Motor neuron (in vitro differentiated cells): ENCODE measurements around the gene SH3GL3. TPM values are rescaled to one million over a fixed set of nuclear protein-coding genes. Genes with fewer than 3 reads are reported as not detected.

ENCODE experiments used
- ATAC-seq, 8 experiments: fragments of 200-7000 bp; cut with Tn5 transposase; replicated peaks in 6 of 8; 2 replicates each; pipeline ENCODE4 v1.8.0; 2021; ENCODE audit warnings: mild to moderate bottlenecking in 8 of 8, moderate library complexity in 8 of 8
- H3K27ac ChIP-seq, 2 donors: fragments of 250-450 bp; sonication (Bioruptor Pico); 2 replicates each; pipeline ENCODE4 v1.9.0; 2021; ENCODE audit warnings: antibody characterized with exemption in 2 of 2, mild to moderate bottlenecking in 2 of 2, moderate library complexity in 1 of 2
- H3K4me1 ChIP-seq, 2 donors: fragments of 250-450 bp; sonication (Bioruptor Pico); replicated peaks in 1 of 2; 2 replicates each; pipeline ENCODE4 v1.6.1; 2021; ENCODE audit warnings: antibody characterized with exemption in 2 of 2, mild to moderate bottlenecking in 2 of 2, moderate library complexity in 1 of 2
- H3K4me3 ChIP-seq, 5 donors: fragments of 250-450 bp; sonication (Bioruptor Pico); 2 replicates each; pipeline ENCODE4 v1.9.0; 2021; ENCODE audit warnings: antibody characterized with exemption in 5 of 5, mild to moderate bottlenecking in 5 of 5, moderate library complexity in 4 of 5
- WGBS, 10 experiments: fragments of 450-650 bp; shearing (Covaris generic); methylation state at CpG; one replicate each; pipeline ENCODE4 v1.0.0; 2022; 5-methylcytosine and 5-hydroxymethylcytosine counted together
- in situ Hi-C, 9 experiments: fragments of 400-800 bp; cut with MboI; loops; one replicate each; pipeline ENCODE4 v1.15.0; 2021; ENCODE audit warnings: low sequenced_read_pairs in 9 of 9, low pct_unique_long_range_greater_than_20kb in 2 of 9; ENCODE audit not compliant: unreplicated experiment in 9 of 9
- total RNA-seq, 8 experiments: library from RNA; unstranded; fragments of 300-600 nt; gene quantifications; 2 replicates each; pipeline versions ENCODE4 v1.2.3 to v1.2.4, GENCODE V29; 2022

The SH3GL3 gene
- total RNA-seq, 8 experiments from 2014 or later: 3.7 to 22.6 (median 10.5) TPM

DNA sequence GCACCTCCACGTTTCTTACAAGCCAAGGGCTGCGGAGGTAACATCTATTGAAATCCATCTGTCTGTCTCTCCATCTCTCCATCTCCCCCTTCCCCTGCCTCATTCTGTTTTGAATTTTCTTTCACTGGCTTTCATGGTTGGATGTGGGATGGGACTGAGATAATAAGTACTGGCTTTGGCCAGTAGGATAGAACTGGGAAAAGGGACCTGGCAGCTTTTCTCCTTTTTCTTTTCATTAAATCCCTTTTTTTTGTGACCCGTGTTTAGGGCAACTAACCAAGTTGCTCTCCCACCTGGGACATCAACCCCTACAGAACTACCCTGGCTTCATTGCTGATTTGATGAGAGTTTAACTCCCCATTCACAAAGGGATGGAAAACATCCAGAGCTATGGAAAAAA lies 139.9 kb downstream of the SH3GL3 start:
- H3K4me1 ChIP-seq: peaks cover 2 to 16% of the 10 kb centered on the region in 2 donors
- in situ Hi-C loops: no loop called here
- no peak for ATAC-seq
- no peak overlapping the region for H3K4me3 ChIP-seq
- WGBS, 10 experiments: 22 to 80% (median 54%) methylated on average over 1 to 3 of the region's 3 CpGs; no CpG with 5 or more reads in 3 of the 10 experiments
- no peak overlapping the region for H3K27ac ChIP-seq

DNA sequence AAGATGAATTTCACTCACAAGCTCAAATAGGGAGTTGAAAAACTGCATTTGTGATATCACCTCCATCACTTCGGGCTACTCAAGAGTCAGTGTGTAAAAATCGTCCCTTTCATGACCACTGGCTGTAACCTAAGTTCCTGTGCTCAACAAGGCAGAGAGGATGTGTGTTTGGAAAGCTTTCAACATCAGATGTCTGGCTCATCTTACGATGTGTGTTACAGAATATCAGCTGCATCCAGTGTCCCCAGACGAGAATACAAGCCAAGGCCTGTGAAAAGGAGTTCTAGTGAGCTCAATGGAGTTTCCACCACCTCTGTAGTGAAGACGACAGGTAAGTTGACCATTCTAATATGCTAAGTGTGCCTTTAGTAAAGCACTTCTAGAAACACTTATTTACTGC lies 141.3 kb downstream of the SH3GL3 start:
- in situ Hi-C loops: no loop called here
- H3K27ac ChIP-seq: no peak overlapping the region
- H3K4me1 ChIP-seq: peaks cover 2 to 16% of the 10 kb centered on the region in 2 donors
- no peak overlapping the region for H3K4me3 ChIP-seq
- 7 to 91% (median 67%) methylated on average over 1 to 5 of the region's 5 CpGs; no CpG with 5 or more reads in 3 of the 10 experiments for WGBS, 10 experiments
- no peak for ATAC-seq

DNA sequence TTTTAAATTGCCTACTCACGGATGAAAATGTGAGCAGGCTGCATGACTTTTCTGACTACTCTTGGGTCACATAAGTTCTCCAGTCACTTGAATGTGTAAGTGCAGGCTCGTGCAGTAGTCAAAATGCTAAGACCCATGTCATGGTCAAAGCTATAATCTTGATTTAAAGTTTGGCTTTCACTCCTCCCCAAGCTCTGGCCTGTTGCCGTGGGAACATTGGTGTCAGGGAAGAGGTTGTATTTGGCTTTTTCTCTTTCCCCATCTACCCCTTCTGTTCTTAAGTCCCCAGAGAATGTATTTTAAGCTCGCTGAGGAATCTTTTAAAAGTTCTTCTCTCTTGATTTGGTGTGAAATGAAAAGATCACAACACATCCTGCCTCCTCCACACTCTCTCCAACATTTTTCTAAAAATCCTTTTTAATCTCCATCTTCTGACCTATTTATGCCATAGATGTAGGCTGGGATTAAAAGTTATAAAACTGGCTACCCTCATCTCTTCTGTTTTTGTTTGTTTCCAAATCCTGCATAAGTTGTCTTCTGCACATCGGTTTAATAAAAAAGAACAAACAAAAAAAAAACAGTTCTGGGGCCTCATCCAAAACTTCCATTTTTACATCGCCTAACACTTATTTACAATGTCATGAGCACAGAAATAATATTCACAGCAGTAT lies 145.4 kb downstream of the SH3GL3 start:
- in situ Hi-C loops: no loop called here
- no peak overlapping the region for H3K4me3 ChIP-seq
- peak in 2 of 8 experiments; percentile 35 to 49 for ATAC-seq
- no peak overlapping the region for H3K27ac ChIP-seq
- WGBS, 10 experiments: 15 to 86% (median 63%) methylated on average over 1 to 6 of the region's 6 CpGs
- H3K4me1 ChIP-seq: no peaks in the 10 kb centered on the region

DNA sequence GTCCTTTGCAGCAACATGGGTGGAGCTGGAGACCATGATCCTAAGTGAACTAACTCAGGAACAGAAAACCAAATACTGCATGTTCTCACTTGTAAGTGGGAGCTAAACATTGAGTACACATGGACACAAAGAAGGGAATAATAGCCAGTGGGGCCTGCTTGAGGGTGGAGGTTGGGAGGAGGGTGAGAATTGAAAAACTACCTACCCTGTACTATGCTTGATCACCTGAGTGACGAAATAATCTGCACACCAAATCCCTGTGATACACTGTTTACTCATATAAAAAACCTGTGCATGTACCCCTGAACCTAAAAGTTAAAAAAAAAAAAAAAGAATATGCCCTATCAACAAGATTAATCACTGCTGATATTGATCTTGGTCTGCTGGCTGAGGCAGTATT lies 148.1 kb downstream of the SH3GL3 start:
- 11 to 100% (median 83%) methylated on average over 1 of the region's 1 CpG; no CpG with 5 or more reads in 3 of the 10 experiments for WGBS, 10 experiments
- ATAC-seq: no peak
- no peak overlapping the region for H3K27ac ChIP-seq
- in situ Hi-C loops: no loop called here
- no peak overlapping the region for H3K4me3 ChIP-seq
- H3K4me1 ChIP-seq: no peaks in the 10 kb centered on the region

DNA sequence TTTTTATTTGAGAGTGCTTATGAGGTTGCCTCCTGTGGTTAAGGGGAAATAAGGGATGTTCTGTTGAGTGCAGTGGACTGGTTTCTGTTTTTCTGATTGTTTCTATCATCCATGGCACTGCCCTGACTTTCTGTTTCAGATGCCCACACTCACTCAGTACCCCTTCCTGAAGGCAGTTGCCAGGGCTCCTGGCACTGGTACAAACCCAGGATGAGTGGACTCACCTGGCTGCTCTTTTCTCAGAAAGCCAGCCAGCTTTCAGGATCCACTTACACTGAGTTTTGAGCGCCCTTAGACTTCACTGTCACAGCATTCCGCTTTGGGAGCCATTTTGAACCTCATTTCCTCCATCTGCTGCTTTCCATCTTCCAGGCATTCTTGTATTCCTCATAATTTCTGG lies 150.9 kb downstream of the SH3GL3 start:
- in situ Hi-C loops: no loop called here
- no peak overlapping the region for H3K4me3 ChIP-seq
- ATAC-seq: no peak
- H3K4me1 ChIP-seq: no peaks in the 10 kb centered on the region
- 17 to 100% (median 81%) methylated on average over 1 to 2 of the region's 2 CpGs; no CpG with 5 or more reads in 3 of the 10 experiments for WGBS, 10 experiments
- no peak overlapping the region for H3K27ac ChIP-seq

DNA sequence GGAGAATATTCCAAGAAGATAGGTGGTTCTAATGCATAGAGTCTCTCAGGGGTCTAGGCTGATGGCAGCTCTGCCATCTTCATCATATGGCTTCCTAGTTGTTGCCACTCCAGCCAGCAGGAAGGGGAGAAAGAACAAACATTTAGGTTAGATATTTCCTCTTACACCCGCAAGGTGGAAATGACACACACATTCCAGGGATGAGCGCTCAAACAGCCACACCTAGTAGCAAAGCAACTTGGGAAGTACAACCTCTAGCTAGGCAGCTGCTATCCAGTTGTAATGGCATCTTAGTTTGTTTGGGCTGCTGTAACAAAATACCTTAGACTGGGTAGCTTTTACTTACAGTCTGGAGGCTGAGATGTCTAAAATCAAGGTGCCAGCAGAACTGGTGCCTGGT lies 154.9 kb downstream of the SH3GL3 start:
- in situ Hi-C loops: no loop called here
- WGBS, 10 experiments: 31 to 100% (median 90%) methylated on average over 1 to 2 of the region's 2 CpGs; no CpG with 5 or more reads in 2 of the 10 experiments
- peak in 1 of 8 experiments; percentile 39 for ATAC-seq
- no peaks in the 10 kb centered on the region for H3K4me1 ChIP-seq
- H3K4me3 ChIP-seq: no peak overlapping the region
- no peak overlapping the region for H3K27ac ChIP-seq

DNA sequence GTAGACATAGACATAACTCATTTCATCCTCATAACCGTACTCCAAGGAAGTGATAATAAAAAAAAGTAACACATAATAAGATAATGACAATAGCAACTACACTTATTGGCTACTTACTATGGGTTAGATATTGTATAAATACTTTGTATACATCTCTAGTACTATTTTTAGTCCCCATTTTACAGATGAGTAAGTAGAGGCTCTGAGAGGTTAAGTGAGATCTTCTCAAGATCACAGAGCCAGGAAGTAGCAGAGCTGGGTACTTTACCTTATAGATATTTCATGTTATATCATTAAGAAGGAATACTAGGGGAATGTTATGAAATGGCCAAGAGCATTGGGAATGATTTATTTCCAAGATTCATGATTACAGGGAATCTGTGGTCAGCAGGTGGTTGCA lies 157.4 kb downstream of the SH3GL3 start:
- in situ Hi-C loops: no loop called here
- 40 to 100% (median 83%) methylated on average over 1 of the region's 1 CpG; no CpG with 5 or more reads in 1 of the 10 experiments for WGBS, 10 experiments

DNA sequence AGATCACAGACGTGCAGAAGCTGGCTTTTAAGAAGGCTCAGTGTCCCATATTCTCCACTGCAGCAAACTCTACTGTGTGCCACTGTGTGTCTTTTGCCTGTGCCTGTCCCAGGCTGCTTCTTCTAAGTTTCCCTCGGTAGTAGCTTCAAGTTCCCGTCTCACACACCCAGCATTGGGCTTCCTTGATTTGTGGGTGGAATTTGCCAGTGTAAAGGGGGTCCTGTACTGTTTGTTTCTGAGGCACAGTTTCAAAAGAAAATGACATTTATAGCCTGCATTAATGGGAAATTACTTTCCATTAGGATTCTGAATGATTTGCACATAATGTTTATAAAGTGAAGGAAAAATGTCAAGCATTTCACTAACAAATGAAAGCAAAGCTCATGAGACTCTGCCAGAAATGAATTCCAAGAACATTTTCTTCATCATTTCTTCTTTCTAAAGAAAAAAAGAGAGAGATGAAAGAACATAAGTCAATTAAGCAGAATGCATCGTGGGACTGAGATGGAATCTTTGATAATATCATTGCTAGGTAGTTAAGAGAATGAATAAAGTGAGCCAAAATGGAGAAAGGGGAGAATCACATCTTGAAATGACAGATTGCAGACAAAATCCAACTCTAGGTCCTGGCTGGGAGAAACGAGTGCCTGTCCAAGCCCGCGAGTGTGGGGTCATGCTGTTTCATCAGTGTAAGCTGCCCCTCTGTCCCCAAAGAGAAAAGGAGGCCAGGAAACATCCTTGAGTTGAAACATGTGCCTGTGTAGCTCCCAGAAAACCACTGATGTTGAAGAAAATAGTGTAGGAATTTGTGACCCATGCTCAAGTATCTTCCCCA lies 158.2 kb downstream of the SH3GL3 start:
- no peak for ATAC-seq
- H3K4me1 ChIP-seq: no peaks in the 10 kb centered on the region
- H3K27ac ChIP-seq: no peak overlapping the region
- in situ Hi-C loops: no loop called here
- 16 to 88% (median 59%) methylated on average over 1 to 6 of the region's 7 CpGs for WGBS, 10 experiments
- no peak overlapping the region for H3K4me3 ChIP-seq

More for the DNA sequence above, 157.4 kb downstream of the SH3GL3 start:
- no peaks in the 10 kb centered on the region for H3K4me1 ChIP-seq
- no peak overlapping the region for H3K27ac ChIP-seq
- H3K4me3 ChIP-seq: no peak overlapping the region
- ATAC-seq: no peak

DNA sequence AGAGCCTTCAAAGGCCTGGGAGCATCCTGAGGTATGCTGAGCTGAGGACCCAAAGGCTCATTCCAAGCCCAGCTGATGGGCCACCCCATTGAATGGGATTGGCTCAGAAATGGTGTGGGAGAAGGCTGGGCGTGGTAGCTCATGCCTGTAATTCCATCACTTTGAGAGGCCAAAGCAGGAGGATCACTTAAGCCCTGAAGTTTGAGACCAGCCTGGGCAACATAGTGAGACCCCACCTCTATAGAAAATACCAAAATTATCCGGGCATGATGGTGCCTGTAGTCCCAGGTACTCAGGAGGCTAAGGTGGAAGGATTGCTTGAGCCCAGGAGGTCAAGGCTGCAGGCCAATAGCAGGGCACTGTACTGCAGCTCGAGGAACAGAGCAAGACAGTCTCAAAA lies 163.0 kb downstream of the SH3GL3 start:
- no peak overlapping the region for H3K4me3 ChIP-seq
- 17 to 100% (median 40%) methylated on average over 1 to 3 of the region's 3 CpGs; no CpG with 5 or more reads in 1 of the 10 experiments for WGBS, 10 experiments
- in situ Hi-C loops: no loop called here
- H3K4me1 ChIP-seq: no peaks in the 10 kb centered on the region
- H3K27ac ChIP-seq: no peak overlapping the region
- ATAC-seq: no peak

DNA sequence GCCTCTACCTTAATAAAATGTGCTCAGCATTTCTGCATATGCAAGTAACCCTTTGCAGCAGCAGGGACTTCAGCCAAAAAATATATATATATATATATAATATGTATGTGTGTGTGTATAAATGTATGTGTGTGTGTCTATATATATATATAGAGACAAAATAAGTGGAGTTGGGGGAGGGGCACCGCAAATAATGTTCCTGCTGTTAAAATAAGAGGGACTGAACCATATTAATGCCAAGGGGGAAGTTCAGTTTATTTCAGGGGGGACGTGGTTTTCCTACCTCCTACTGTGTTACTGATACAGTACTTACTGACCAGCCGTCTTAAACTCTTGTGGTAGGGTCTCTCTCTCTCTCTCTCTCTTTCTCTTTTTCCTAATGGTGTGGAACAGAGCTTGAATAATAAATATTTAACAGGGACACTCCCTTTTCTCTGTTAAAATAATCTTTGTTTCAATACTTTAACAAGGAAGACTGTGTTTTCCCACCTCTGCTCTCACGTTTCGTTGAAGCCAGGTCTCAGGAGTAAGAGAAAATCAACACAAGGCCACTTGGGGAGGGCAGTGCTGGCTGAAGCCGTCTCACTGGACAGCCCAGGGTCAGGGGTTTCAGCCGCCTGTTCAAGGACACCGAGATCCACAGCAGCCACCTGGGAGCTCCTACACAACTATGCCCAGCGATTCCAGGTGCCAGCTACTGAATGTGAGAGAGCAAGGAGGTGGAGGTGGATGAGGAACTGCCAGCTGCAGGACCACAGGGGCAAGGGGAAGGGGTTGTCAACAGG lies 164.0 kb downstream of the SH3GL3 start:
- Histone ChIP-seq H3K4me1 (no peaks in the 10 kb centered on the region), H3K27ac (no peak overlapping the region), H3K4me3 (no peak overlapping the region)
- peak in 1 of 8 experiments; percentile 29 for ATAC-seq
- 9 to 90% (median 60%) methylated on average over 1 to 6 of the region's 9 CpGs; no CpG with 5 or more reads in 3 of the 10 experiments for WGBS, 10 experiments
- in situ Hi-C loops: no loop called here

DNA sequence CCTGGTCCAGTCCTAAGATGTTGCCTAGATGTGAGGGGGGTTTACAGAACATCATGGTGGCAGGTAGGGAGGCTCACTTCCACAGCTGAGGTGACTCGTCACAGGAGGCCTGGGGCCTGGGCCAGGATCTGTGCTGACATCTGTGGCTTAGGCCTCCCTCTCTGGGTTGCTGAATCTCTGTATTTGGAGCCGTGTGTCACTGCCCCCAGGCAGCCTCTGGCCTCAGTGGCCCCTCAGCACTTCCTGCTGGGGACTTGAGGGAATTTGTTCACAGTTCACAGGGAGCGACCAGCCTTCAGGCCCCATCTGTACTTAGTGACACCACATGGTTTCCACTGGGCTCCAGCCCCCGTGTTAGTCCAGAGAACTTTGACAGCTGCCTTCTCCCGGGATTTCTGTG lies 165.1 kb downstream of the SH3GL3 start:
- 0 to 100% (median 45%) methylated on average over 1 to 2 of the region's 5 CpGs; no CpG with 5 or more reads in 4 of the 10 experiments for WGBS, 10 experiments
- H3K27ac ChIP-seq: no peak overlapping the region
- in situ Hi-C loops: no loop called here
- no peak overlapping the region for H3K4me3 ChIP-seq
- H3K4me1 ChIP-seq: no peaks in the 10 kb centered on the region
- peak in 2 of 8 experiments; percentile 3 to 52 for ATAC-seq

DNA sequence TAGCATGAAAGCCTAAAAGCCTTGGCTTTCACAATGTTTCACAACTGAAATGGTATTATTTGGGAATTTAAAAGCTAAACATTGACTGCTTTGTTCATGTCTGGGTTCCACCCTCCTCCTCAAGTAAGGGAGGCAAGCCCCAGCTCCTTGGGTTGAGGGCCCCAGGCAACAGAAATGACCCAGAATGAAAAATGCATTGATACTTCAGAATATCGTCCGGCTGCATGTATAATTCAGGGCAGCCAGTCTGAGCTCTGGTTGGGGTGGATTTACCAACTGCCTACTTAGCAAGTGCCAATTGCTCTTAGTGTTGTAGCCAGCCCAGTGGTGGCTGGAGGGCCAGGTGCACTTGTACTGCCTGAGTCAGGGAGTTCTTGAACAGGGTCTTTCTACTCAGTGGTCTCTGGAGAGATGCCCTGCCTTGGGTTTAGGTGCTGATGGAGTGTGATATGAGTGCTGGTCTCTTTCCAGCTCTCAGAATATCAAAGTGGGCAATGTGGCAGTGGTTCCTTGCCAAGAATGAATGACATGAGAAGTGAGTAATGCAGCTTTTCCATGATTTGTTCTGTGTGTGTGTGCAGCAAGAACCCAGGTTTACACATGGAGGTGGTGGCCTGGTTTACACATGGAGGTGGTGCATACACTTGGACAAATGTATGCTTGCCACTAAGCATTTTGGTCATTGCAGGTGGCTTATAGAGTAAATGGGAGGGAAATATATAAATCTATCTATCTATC lies 165.9 kb downstream of the SH3GL3 start:
- no peak overlapping the region for H3K4me3 ChIP-seq
- ATAC-seq: peak in 3 of 8 experiments; percentile 54 to 73 (median 62)
- 0 to 100% (median 43%) methylated on average over 2 of the region's 2 CpGs; no CpG with 5 or more reads in 4 of the 10 experiments for WGBS, 10 experiments
- H3K27ac ChIP-seq: no peak overlapping the region
- no peaks in the 10 kb centered on the region for H3K4me1 ChIP-seq
- in situ Hi-C loops: no loop called here
